Sigmoid colon (tissue), 7 donors: Measurements from ENCODE around the gene BACH1. TPM values are rescaled to one million over a fixed set of nuclear protein-coding genes. Genes with fewer than 3 reads are reported as not detected.

Experiments used
- DNase-seq: peaks from one replicate; pipeline ENCODE4 v3.0.0-alpha.2; 2019
- H3K27ac ChIP-seq, 4 donors: fragments of 200-600 bp; sonication (generic); one replicate each; pipeline ENCODE4 v1.5.1; 2016 to 2019; ENCODE audit warnings: mild to moderate bottlenecking in 1 of 4
- H3K27me3 ChIP-seq, 3 donors: fragments of 200-600 bp; sonication (generic); one replicate each; pipeline ENCODE4 v1.5.1; 2019; ENCODE audit warnings: mild to moderate bottlenecking in 1 of 3
- H3K36me3 ChIP-seq, 4 donors: fragments of 200-600 bp; sonication (generic); one replicate each; pipeline ENCODE4 v1.5.1; 2016 to 2019
- H3K4me1 ChIP-seq, 4 donors: fragments of 200-600 bp; sonication (generic); one replicate each; pipeline ENCODE4 v1.5.1; 2017 to 2019
- H3K4me3 ChIP-seq, 4 donors: fragments of 200-600 bp; sonication (generic); one replicate each; pipeline ENCODE4 v1.5.1; 2017 to 2019; ENCODE audit warnings: mild to moderate bottlenecking in 2 of 4, moderate library complexity in 1 of 4
- H3K9me3 ChIP-seq, 4 donors: fragments of 200-600 bp in 3 of 4; sonication (generic) in 3 of 4; one replicate each; pipeline versions ENCODE4 v1.5.1 to v1.6.1; 2013 to 2019
- EP300 ChIP-seq, 4 donors: sonication (generic); formaldehyde crosslinking; IDR thresholded peaks; one replicate each; pipeline ENCODE4 v1.6.1; 2017; ENCODE audit warnings: antibody characterized with exemption in 4 of 4
- POLR2A ChIP-seq, 2 donors: fragments of 450-650 bp; IDR thresholded peaks; one replicate each; pipeline ENCODE4 v1.6.1; 2016; ENCODE audit warnings: antibody characterized with exemption in 2 of 2, mild to moderate bottlenecking in 2 of 2, moderate library complexity in 2 of 2
- POLR2AphosphoS5 ChIP-seq, 4 donors: sonication (generic); formaldehyde crosslinking; IDR thresholded peaks; one replicate each; pipeline ENCODE4 v1.6.1; 2017; ENCODE audit warnings: antibody characterized with exemption in 4 of 4
- WGBS, 2 donors: extraction: QIAGEN DNeasy Blood & Tissue Kit; methylation state at CpG; one replicate each; pipeline ENCODE4 v1.1.7; 2013; 5-methylcytosine and 5-hydroxymethylcytosine counted together
- intact Hi-C: fragments of 100-400 bp; cut with DNase I; formaldehyde crosslinking; loops from one replicate; pipeline ENCODE4 v1.15.1; 2023
- polyA plus RNA-seq, 3 donors: library from polyadenylated mRNA; stranded (reverse); fragments of 200-250 nt; gene quantifications; one replicate each; pipeline ENCODE4 v1.2.3, GENCODE V29; 2013
- total RNA-seq, 4 donors: library from RNA; depleted of rRNA; stranded (reverse); fragments of >200 nt; gene quantifications; one replicate each; pipeline ENCODE4 v1.1.0, GENCODE V29; 2016
- TF ChIP-seq, protein P1 (sequence below), 4 experiments: fragments of 450-650 bp in 3 of 4; fragments of 200-600 bp in 1 of 4; IDR thresholded peaks; one replicate each; pipeline ENCODE4 v1.5.1; 2016 to 2019; ENCODE audit warnings: antibody characterized with exemption in 4 of 4, mild to moderate bottlenecking in 3 of 4, moderate library complexity in 2 of 4
- donor health status: healthy with polysubstance abuse.
- donor health status: Bipolar disorder and iron deficiency.
- donor health status: healthy.

BACH1 gene
- total and polyA plus RNA-seq, 7 donors: 8.4 to 89.6 (median 47.1) TPM

DNA sequence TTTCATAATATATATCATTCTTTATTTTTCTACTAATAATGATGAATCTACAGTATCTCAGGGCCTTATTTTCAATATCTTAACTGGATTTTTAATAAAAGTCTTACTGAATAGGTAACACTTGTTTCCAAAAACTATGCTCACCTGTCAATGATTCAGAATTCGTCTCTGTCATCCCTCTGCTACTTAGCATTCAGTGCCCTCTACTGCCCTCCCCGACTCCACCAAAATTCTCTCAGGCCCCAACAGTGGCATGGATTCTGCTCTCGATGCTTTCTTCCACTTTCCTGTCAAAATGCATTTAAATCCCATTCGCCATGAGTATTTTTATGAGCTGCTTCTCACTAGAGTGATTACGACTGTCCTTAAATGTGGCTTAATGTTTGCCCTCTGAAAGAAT, 10.5 kb upstream of the BACH1 start:
- WGBS, 2 donors: 90 to 92% methylated on average over 5 of the region's 5 CpGs
- no peaks in the 10 kb centered on the region for H3K9me3 ChIP-seq
- no peak overlapping the region for H3K4me3 ChIP-seq
- DNase-seq: no peak
- no peak overlapping the region for H3K27ac ChIP-seq
- no peaks in the 10 kb centered on the region for H3K36me3 ChIP-seq
- intact Hi-C loops: no loop called here
- TF ChIP-seq EP300 (IDR thresholded peaks at IDR 0.05) (no peak), POLR2A (IDR thresholded peaks at IDR 0.05) (no peak), POLR2AphosphoS5 (IDR thresholded peaks at IDR 0.05) (no peak)
- TF ChIP-seq, protein P1, sequence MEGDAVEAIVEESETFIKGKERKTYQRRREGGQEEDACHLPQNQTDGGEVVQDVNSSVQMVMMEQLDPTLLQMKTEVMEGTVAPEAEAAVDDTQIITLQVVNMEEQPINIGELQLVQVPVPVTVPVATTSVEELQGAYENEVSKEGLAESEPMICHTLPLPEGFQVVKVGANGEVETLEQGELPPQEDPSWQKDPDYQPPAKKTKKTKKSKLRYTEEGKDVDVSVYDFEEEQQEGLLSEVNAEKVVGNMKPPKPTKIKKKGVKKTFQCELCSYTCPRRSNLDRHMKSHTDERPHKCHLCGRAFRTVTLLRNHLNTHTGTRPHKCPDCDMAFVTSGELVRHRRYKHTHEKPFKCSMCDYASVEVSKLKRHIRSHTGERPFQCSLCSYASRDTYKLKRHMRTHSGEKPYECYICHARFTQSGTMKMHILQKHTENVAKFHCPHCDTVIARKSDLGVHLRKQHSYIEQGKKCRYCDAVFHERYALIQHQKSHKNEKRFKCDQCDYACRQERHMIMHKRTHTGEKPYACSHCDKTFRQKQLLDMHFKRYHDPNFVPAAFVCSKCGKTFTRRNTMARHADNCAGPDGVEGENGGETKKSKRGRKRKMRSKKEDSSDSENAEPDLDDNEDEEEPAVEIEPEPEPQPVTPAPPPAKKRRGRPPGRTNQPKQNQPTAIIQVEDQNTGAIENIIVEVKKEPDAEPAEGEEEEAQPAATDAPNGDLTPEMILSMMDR (IDR thresholded peaks at IDR 0.05): no peak
- H3K27me3 ChIP-seq: no peaks in the 10 kb centered on the region
- H3K4me1 ChIP-seq: no peaks in the 10 kb centered on the region

DNA sequence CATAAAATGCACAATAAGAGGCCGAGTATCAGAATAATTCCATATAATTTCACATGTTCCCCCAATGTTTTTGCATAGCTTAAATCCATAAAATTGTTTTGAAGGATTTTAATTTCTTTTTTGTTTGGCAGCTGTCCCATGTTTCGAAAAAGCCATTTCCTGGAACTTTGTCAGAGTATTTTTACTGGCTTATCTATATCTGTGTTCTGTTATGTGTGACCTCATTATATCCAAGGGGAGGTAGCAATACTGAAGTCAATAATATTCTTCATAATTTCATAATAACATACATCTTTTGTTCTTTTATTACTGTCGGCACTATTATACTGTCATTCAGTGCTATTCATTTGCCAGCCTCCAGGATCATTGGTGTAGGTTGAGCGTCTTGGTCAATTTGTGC, 9.4 kb upstream of the BACH1 start:
- TF ChIP-seq POLR2AphosphoS5 (IDR thresholded peaks at IDR 0.05) (no peak), EP300 (IDR thresholded peaks at IDR 0.05) (no peak), POLR2A (IDR thresholded peaks at IDR 0.05) (no peak)
- TF ChIP-seq, protein P1 (IDR thresholded peaks at IDR 0.05): no peak
- WGBS, 2 donors: 39 to 72% methylated on average over 4 of the region's 4 CpGs
- no peak for DNase-seq
- Histone ChIP-seq H3K9me3 (no peaks in the 10 kb centered on the region), H3K4me3 (no peak overlapping the region), H3K27ac (no peak overlapping the region), H3K27me3 (no peaks in the 10 kb centered on the region), H3K36me3 (no peaks in the 10 kb centered on the region), H3K4me1 (no peaks in the 10 kb centered on the region)
- intact Hi-C loops: no loop called here

DNA sequence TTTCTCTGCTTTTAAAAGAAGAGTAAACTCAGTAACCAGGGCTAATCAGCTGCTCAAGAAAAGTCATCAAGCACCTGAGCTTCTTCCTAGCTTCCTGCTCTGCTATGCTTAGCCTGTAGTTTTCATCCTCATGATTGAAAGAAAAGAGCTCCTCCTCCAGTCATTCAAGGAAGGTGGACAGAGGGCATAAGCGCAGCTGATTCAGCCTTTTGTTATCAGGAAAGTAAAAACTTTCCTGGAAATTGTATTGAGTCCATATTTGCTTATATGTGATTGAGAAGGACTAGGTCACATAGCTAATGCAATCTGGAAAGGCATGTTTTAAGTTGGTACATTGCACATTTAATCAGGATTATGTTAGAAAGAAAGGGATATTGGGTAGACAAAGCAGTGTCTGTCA, 8.5 kb upstream of the BACH1 start:
- Histone ChIP-seq H3K27me3 (no peaks in the 10 kb centered on the region), H3K27ac (no peak overlapping the region), H3K9me3 (no peaks in the 10 kb centered on the region), H3K36me3 (no peaks in the 10 kb centered on the region), H3K4me1 (no peaks in the 10 kb centered on the region), H3K4me3 (no peak overlapping the region)
- no peak for DNase-seq
- intact Hi-C loops: no loop called here
- 26 to 78% methylated on average over 1 of the region's 1 CpG for WGBS, 2 donors
- TF ChIP-seq, protein P1 (IDR thresholded peaks at IDR 0.05): no peak
- no peak for TF ChIP-seq EP300 (IDR thresholded peaks at IDR 0.05)
- TF ChIP-seq POLR2AphosphoS5 (IDR thresholded peaks at IDR 0.05): no peak
- no peak for TF ChIP-seq POLR2A (IDR thresholded peaks at IDR 0.05)

DNA sequence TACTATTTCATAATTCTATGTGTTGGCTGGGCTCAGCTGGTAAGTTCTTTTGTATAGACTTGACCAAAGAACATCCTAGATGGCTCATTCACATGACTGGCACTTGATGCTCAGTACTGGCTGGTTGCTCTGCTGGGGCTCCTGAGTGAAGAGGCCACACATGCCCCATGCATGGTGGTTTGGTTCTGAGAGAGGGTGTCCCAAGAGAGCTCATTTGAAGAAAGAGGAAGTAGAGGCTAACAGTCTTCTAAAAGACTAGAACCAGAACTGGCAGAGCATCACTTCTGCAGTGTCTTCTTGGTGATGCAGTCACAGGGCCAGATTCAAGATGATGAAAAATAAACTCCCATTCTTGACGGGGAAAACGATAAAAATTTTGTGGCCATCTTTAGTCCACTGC, 5.2 kb upstream of the BACH1 start:
- Histone ChIP-seq H3K9me3 (no peaks in the 10 kb centered on the region), H3K27me3 (no peaks in the 10 kb centered on the region), H3K36me3 (no peaks in the 10 kb centered on the region), H3K27ac (no peak overlapping the region), H3K4me3 (no peak overlapping the region), H3K4me1 (peaks cover 0 to 8% (median 5%) of the 10 kb centered on the region in 4 donors)
- TF ChIP-seq, protein P1 (IDR thresholded peaks at IDR 0.05): no peak
- no peak for TF ChIP-seq POLR2AphosphoS5 (IDR thresholded peaks at IDR 0.05)
- TF ChIP-seq POLR2A (IDR thresholded peaks at IDR 0.05): no peak
- TF ChIP-seq EP300 (IDR thresholded peaks at IDR 0.05): no peak
- intact Hi-C loops: no loop called here
- 73 to 95% methylated on average over 2 of the region's 2 CpGs for WGBS, 2 donors
- DNase-seq: no peak

DNA sequence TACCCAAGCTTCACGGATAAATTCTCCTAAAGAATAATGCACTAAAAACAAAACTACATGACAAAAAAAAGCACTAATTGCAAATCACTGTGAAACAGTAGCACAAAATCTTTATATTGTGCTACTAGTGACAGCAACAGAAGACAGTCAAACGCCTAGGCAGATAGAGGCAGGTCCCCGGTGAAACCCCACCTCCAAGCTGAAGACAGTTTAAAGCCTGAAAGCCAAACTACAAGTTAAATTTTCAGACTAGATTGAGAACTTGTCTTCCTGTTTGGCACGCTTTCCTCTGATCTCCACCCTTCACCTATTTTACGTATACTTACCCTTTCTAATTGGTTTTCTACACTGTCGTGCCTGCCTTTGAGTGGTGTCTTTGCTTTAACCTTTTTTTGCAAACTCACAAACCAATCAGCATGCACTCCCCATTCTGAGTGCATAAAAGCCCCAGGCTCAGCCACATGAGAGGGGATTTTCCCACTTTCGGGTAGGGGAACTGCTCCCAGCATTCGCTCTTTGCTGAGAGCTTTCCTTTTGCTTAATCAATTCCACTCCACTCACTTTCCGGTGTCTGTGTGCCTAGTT, 3.6 kb upstream of the BACH1 start:
- no peak overlapping the region for H3K27ac ChIP-seq
- H3K36me3 ChIP-seq: no peaks in the 10 kb centered on the region
- no peaks in the 10 kb centered on the region for H3K27me3 ChIP-seq
- peaks cover 0 to 13% (median 7%) of the 10 kb centered on the region in 4 donors for H3K4me1 ChIP-seq
- no peak for TF ChIP-seq POLR2A (IDR thresholded peaks at IDR 0.05)
- TF ChIP-seq, protein P1 (IDR thresholded peaks at IDR 0.05): no peak
- DNase-seq: no peak
- intact Hi-C loops: no loop called here
- no peak overlapping the region for H3K4me3 ChIP-seq
- 49 to 70% methylated on average over 9 of the region's 9 CpGs for WGBS, 2 donors
- H3K9me3 ChIP-seq: no peaks in the 10 kb centered on the region
